Measurements from ENCODE around the gene SUPT3H.

Gene SUPT3H

DNA sequence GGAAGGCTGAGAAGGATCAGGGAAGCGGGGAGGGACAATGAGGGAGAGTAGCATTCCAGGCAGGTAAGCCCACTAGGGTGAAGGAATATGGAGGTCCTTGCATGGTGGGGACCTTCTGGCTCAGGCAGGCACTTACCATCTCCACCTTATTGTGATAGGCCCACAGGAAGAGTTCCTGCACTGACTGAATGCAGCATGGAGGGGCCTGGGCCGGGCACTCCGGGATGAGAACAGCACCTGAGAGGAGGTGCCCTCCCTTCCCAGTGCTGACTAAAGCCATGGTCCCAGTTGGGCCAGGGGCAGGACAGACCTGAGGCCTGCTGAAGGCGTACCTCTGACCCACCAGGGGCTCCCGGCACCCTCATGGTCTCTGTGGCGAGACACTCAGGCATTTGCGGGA is 597.6 kb downstream of the SUPT3H start:
- TF ChIP-seq, protein P1, sequence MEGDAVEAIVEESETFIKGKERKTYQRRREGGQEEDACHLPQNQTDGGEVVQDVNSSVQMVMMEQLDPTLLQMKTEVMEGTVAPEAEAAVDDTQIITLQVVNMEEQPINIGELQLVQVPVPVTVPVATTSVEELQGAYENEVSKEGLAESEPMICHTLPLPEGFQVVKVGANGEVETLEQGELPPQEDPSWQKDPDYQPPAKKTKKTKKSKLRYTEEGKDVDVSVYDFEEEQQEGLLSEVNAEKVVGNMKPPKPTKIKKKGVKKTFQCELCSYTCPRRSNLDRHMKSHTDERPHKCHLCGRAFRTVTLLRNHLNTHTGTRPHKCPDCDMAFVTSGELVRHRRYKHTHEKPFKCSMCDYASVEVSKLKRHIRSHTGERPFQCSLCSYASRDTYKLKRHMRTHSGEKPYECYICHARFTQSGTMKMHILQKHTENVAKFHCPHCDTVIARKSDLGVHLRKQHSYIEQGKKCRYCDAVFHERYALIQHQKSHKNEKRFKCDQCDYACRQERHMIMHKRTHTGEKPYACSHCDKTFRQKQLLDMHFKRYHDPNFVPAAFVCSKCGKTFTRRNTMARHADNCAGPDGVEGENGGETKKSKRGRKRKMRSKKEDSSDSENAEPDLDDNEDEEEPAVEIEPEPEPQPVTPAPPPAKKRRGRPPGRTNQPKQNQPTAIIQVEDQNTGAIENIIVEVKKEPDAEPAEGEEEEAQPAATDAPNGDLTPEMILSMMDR (conservative IDR thresholded peaks at IDR 0.05; ENCODE audit: low read depth, low read length) = no peak
- H3K4me3 ChIP-seq (ENCODE audit: low read depth, low read length) = no peak overlapping the region
- DNase-seq (ENCODE audit: low read depth) = no peak

DNA sequence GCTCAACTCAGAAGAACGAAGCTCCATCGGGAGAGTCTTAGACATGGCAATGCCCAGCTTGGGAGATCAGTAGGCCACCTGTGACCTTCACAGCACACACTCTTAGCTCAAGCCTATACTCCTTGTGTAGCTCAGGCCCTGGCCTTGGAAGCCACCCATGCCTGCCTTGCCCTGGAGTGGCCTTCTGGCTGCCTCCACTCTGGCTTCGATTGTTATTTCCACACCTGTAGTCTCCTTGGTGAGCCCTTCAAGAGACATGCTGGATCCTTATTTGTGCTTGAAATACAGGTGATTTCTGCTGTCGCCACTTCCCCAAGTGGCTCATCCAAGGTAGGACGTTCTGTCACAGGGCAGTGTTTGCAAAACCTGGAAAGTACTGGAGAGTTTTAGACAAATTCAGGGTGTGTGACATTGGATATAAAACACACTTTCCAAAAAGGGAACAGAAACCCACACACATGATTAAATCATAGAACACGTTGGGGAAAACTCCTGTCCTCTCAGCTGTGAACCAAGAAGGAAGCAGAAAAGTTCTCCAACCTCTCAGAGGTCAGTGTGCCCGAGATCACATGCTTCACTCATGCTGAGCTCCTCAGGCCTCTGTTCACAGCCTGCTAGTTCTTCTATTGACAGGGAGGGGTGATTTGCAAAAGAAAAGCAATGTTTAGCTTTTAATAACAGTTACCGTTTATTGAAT is 598.5 kb downstream of the SUPT3H start:
- no peak overlapping the region for H3K4me3 ChIP-seq (ENCODE audit: low read depth, low read length)
- no peak for DNase-seq (ENCODE audit: low read depth)
- TF ChIP-seq, protein P1 (conservative IDR thresholded peaks at IDR 0.05; ENCODE audit: low read depth, low read length) = no peak
